GM19467 (cell line): ENCODE results near the gene POLA1.
"Not testable (repeated sequence)": the region's sequence is repeated elsewhere in the genome, so short reads cannot be mapped to it uniquely, and the experiment has no call there.

ENCODE experiments used
- ATAC-seq: cut with Tn5 transposase; IDR thresholded peaks from one replicate; pipeline ENCODE4 v1.9.1; 2021; ENCODE audit warnings: mild to moderate bottlenecking, moderate library complexity; ENCODE audit not compliant: unreplicated experiment

Gene POLA1, protein sequence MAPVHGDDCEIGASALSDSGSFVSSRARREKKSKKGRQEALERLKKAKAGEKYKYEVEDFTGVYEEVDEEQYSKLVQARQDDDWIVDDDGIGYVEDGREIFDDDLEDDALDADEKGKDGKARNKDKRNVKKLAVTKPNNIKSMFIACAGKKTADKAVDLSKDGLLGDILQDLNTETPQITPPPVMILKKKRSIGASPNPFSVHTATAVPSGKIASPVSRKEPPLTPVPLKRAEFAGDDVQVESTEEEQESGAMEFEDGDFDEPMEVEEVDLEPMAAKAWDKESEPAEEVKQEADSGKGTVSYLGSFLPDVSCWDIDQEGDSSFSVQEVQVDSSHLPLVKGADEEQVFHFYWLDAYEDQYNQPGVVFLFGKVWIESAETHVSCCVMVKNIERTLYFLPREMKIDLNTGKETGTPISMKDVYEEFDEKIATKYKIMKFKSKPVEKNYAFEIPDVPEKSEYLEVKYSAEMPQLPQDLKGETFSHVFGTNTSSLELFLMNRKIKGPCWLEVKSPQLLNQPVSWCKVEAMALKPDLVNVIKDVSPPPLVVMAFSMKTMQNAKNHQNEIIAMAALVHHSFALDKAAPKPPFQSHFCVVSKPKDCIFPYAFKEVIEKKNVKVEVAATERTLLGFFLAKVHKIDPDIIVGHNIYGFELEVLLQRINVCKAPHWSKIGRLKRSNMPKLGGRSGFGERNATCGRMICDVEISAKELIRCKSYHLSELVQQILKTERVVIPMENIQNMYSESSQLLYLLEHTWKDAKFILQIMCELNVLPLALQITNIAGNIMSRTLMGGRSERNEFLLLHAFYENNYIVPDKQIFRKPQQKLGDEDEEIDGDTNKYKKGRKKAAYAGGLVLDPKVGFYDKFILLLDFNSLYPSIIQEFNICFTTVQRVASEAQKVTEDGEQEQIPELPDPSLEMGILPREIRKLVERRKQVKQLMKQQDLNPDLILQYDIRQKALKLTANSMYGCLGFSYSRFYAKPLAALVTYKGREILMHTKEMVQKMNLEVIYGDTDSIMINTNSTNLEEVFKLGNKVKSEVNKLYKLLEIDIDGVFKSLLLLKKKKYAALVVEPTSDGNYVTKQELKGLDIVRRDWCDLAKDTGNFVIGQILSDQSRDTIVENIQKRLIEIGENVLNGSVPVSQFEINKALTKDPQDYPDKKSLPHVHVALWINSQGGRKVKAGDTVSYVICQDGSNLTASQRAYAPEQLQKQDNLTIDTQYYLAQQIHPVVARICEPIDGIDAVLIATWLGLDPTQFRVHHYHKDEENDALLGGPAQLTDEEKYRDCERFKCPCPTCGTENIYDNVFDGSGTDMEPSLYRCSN (N-terminal part only)

GRCh38 chrX:24693453-24694202, at the start of gene POLA1:
Gene POLA1, plus strand, starts transcription at chrX:24693918. Its CDS starts 44 bp downstream, at chrX:24693962.
- ATAC-seq: peak; percentile 92

DNA sequence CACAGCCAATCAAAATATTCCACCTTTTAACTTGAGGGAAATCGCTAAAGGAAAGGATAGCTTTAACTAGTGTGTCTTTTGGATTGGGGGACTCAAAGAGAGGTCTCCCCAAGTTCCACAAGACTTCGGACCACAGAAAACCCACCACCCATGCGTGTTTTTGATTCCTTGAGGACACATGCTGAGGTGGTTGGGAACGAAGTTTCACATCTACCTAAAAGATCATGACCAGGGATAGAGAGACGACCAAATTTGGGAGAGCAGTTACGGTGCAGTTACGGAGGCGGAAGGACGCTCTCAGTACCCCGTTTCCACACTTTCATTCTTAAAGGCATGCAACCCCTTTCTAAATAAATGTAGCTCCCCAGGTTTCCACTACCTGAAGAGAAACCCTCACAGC, 47.7 kb upstream of the POLA1 start:
- ATAC-seq: no peak

DNA sequence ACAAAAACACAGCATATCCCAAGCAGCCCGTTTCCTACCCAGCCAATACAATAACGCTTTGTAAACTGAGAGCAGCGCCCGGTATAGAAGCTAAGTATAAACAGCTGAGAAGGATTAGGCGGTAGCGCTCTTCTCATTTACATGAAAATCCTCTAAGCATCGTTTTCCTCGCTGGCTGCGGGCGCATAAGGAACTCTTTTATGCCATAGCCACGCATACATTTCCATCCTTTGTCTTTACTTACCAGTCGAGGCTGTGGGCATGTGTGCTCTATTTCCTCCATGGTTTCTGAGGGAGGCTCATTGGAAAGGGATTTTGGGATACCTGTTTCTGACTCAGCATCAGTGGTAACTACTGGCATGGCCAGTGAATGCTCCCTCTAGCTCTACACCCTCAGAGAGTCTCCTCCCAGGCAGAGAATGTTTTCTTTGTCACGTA, 47.0 kb upstream of the POLA1 start:
- ATAC-seq: no peak

- peak; percentile 77 for ATAC-seq
Observed at GRCh38 chrX:24647257-24648058, 46.3 kb upstream of the POLA1 start, which contains the start of gene PCYT1B. Gene PCYT1B, minus strand, starts transcription at chrX:24647347. Its CDS starts 242 bp downstream, at chrX:24647105.

DNA sequence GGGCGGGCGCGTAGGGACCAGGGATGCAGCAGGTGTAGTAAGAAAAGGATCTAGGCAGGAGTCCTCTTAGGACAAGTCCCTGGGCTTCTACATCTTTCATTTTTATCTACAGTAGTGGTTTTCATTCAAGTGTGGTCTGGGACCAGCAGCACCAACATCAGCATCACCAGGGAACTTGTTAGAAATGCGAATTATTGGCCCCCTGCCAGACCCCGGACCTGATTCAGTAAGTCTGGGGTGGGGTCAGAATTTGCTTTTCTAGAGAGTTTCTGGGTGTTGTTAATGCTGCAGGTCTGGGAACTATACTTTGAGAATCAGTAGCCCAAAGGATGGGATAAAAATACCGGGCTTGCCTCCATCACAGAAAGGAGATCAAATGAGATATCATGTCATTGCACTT, 45.2 kb upstream of the POLA1 start:
- ATAC-seq: no peak

GRCh38 chrX:24651783-24652182, 41.9 kb upstream of the POLA1 start:
- no peak for ATAC-seq

DNA sequence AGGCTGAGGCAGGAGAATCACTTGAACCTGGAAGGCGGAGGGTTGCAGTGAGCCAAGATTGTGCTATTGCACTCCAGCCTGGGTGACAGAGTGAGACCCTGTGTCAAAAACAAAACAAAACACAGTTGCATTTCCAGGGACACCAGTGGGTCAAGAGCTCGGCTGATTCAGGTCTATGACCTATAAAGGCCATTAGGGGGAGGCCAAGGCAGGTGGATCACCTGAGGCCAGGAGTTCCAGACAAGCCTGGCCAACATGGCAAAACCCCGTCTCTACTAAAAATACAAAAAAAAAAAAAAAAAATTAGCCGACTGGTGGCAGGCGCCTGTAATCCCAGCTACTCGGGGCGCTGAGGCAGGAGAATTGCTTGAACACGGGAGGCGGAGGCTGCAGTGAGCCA, 38.0 kb upstream of the POLA1 start:
- ATAC-seq: not testable (repeated sequence)

- ATAC-seq: no peak
Observed at GRCh38 chrX:24657671-24658386, 35.9 kb upstream of the POLA1 start.

DNA sequence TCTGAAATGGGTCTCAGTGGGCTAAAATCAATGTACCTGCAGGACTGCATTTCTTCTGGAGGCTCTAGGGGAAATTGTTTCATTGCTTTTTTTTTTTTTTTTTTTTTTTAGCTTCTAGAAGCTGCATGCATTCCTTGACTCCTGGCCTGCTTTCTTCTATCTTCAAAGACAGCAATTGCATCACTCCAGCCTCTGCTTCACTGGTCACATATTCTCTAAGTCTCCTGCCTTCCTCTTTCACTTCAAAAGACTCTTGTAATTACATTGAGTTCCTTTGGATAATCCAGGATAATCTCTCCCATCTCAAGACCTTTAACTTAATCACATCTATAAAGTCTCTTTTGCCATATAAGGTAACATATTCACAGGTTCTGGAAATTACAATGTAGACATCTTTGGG, 35.3 kb upstream of the POLA1 start:
- ATAC-seq: no peak

GRCh38 chrX:24659106-24659505, 34.6 kb upstream of the POLA1 start:
- ATAC-seq: no peak

DNA sequence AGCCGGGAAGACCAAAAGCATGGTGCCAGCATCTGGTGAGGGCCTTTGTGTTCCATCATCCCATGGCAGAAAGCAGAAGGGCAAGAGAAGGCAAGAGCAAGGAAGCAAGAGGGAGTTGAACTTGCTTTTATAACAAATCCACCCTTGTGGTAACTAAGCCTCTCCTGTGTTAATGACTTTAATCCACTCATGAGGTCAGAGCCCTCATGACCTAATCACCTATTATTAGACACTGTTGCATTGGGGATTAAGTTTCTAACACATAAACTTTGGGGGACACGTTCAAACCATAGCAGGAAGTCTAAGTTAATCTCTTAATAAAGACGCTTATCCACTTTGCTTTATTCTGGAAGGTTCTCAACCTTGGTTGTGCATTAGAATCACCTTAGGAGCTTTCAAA, 34.1 kb upstream of the POLA1 start:
- ATAC-seq: no peak

GRCh38 chrX:24661292-24661691, 32.4 kb upstream of the POLA1 start:
- ATAC-seq: no peak

DNA sequence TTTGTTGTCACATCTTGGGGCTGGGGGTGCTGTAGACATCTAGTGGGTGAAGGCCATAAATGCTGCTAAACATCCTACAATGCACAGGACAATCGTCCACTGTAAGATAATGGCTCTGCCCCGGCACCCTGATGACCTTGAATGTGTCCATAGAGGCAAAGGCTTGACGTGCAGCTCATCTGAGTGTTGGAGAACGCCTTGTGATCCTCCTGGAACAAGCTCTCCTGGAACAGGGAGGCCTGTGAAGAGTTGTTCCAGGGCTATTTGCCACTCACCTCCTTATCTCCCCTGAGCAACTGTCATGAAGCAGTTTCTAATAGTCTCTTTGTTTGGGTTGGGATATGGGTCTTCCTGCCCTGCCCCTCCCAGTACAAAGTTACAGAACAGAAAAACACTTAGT, 31.4 kb upstream of the POLA1 start:
- ATAC-seq: no peak

- ATAC-seq: no peak
Observed at GRCh38 chrX:24668111-24668510, 25.6 kb upstream of the POLA1 start.

DNA sequence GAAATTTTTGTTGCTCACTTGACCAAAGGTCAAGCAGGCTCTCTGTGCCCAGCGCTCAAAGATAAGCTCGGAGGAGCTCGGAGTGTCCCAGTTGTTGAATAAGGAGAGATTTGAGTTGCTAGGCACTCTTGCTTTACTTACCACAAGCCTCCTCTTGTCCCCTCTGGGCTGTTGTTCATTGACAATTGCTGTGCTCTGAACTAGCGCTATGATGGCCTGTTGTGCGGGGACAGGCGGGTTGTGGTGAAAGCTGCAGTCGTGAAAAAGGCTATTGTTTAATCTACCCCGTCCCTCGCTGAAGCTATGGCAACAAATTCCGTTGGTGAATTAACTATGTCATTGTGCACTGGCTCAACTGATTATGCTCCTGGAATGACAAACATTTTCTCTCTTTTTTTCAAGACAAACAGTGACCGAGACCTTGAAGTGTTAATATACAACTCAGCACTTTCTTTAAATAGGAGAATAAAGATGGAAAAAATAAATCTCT, 21.0 kb upstream of the POLA1 start:
- no peak for ATAC-seq

DNA sequence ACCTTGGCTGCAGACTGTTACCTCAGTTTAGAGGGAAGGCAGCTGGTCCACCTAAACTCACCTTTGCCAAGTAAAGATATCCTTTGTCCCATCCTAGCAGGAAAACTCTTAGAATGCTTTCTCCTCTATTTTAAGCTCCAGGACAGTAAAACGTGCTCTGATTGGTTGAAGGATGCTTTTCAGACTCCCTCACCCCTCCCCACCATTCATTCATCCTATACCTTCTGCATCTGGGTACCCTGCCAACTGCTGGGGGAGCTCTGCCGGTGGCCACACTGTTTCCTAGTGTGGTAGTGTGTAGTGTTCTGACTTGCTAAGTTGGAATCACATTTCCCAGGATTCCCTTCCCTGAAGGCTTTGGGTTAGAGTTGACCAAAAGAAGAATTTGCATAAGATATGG, 20.3 kb upstream of the POLA1 start:
- no peak for ATAC-seq

GRCh38 chrX:24676403-24677024, 17.2 kb upstream of the POLA1 start:
- ATAC-seq: no peak
